Skeletal muscle tissue (tissue), 4 donors: Measurements from ENCODE around the gene SLC35A3. TPM values are rescaled to one million over a fixed set of nuclear protein-coding genes. Genes with fewer than 3 reads are reported as not detected.
"Not testable (repeated sequence)": the region's sequence is repeated elsewhere in the genome, so short reads cannot be mapped to it uniquely, and the experiment has no call there.

ENCODE experiments used
- H3K27ac ChIP-seq: one replicate; pipeline ENCODE4 v1.7.0; 2013; ENCODE audit warnings: mild to moderate bottlenecking, low read depth, low read length, inconsistent platforms
- H3K27me3 ChIP-seq, 3 donors: one replicate each; pipeline ENCODE4 v1.7.0; 2013; ENCODE audit warnings: low read length in 3 of 3; ENCODE audit not compliant: control insufficient read depth in 3 of 3, insufficient read depth in 3 of 3
- H3K36me3 ChIP-seq, 3 donors: one replicate each; pipeline ENCODE4 v1.7.0; 2013; ENCODE audit warnings: low read length in 3 of 3; ENCODE audit not compliant: control insufficient read depth in 3 of 3, insufficient read depth in 3 of 3
- H3K4me1 ChIP-seq, 3 donors: one replicate each; pipeline ENCODE4 v1.7.0; 2013; ENCODE audit warnings: low read length in 3 of 3, mild to moderate bottlenecking in 3 of 3; ENCODE audit not compliant: control insufficient read depth in 3 of 3, insufficient read depth in 3 of 3
- H3K4me3 ChIP-seq, 3 donors: one replicate each; pipeline ENCODE4 v1.7.0; 2013; ENCODE audit warnings: low read length in 3 of 3
- H3K9ac ChIP-seq, 3 donors: one replicate each; pipeline ENCODE4 v1.7.0; 2013; ENCODE audit warnings: low read length in 3 of 3, mild to moderate bottlenecking in 3 of 3, moderate library complexity in 2 of 3, low read depth in 1 of 3
- H3K9me3 ChIP-seq, 3 donors: one replicate each; pipeline ENCODE4 v1.7.0; 2013; ENCODE audit warnings: low read length in 3 of 3; ENCODE audit not compliant: control insufficient read depth in 3 of 3
- total RNA-seq: library from RNA; depleted of rRNA; stranded (reverse); fragments of >200 nt; gene quantifications from one replicate; pipeline ENCODE4 v1.2.3, GENCODE V29; 2014
- donor health status: Osteomylitis.

Gene SLC35A3
- total RNA-seq, 1 donor from 2014 or later: 12.0 TPM

DNA sequence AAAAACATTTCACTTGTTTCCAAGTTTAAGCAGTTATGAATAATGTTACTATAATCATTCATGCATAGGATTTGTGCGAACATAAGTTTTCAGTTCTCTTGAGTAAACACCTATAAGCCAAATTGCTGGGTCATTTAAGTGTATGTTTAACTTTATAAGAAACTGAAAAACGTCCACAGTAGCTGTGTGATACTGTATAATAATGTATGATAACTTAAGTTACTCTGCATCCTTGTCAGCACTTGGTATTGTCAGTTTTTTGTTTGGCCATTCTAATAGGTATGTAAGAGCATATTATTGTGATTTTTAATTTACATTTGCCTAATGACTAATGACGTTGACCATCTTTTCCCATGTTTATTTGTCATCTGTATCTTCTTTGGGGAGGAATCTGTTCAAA is 14.4 kb upstream of the SLC35A3 start:
- Histone ChIP-seq H3K9me3 (no peaks in the 10 kb centered on the region), H3K27ac (no peak overlapping the region), H3K4me3 (no peak overlapping the region), H3K36me3 (no peaks in the 10 kb centered on the region), H3K27me3 (no peaks in the 10 kb centered on the region), H3K9ac (no peak overlapping the region), H3K4me1 (no peaks in the 10 kb centered on the region)

GRCh38 chr1:99956755-99957154 is 13.0 kb upstream of the SLC35A3 start:
- H3K36me3 ChIP-seq: no peaks in the 10 kb centered on the region
- H3K9ac ChIP-seq: no peak overlapping the region
- H3K4me1 ChIP-seq: no peaks in the 10 kb centered on the region
- H3K27me3 ChIP-seq: no peaks in the 10 kb centered on the region
- H3K9me3 ChIP-seq: no peaks in the 10 kb centered on the region
- no peak overlapping the region for H3K27ac ChIP-seq
- H3K4me3 ChIP-seq: no peak overlapping the region

DNA sequence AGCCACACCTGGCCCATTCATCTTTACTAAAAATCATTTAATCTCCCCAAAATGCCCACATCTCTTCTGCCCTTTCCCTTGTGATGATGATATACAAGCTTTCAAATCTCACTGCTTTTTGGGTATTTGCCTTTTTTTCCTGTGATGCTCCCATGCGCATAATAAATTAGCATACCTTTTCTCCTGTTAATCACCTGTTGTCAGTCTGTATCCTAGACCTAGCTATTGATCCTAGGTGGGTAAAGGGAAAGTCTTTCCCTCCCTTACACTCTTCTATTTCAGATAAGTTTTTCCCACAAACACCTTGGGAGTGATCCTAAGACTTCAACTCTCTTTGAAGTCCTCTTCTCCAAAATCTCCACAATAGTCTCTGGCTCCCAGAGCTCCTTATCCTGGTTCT is 12.0 kb upstream of the SLC35A3 start:
- no peak overlapping the region for H3K27ac ChIP-seq
- H3K9me3 ChIP-seq: no peaks in the 10 kb centered on the region
- no peaks in the 10 kb centered on the region for H3K27me3 ChIP-seq
- no peaks in the 10 kb centered on the region for H3K36me3 ChIP-seq
- no peak overlapping the region for H3K4me3 ChIP-seq
- no peak overlapping the region for H3K9ac ChIP-seq
- H3K4me1 ChIP-seq: no peaks in the 10 kb centered on the region

- not testable (repeated sequence) for H3K27me3 ChIP-seq, H3K4me3 ChIP-seq, H3K4me1 ChIP-seq, H3K36me3 ChIP-seq, H3K27ac ChIP-seq, H3K9me3 ChIP-seq, H3K9ac ChIP-seq
These were observed 10.5 kb upstream of the SLC35A3 start for GRCh38 chr1:99959189-99959705.

GRCh38 chr1:99960260-99960659 is 9.5 kb upstream of the SLC35A3 start:
- H3K36me3 ChIP-seq, H3K4me3 ChIP-seq, H3K4me1 ChIP-seq, H3K27me3 ChIP-seq, H3K9ac ChIP-seq, H3K27ac ChIP-seq, H3K9me3 ChIP-seq: not testable (repeated sequence)

DNA sequence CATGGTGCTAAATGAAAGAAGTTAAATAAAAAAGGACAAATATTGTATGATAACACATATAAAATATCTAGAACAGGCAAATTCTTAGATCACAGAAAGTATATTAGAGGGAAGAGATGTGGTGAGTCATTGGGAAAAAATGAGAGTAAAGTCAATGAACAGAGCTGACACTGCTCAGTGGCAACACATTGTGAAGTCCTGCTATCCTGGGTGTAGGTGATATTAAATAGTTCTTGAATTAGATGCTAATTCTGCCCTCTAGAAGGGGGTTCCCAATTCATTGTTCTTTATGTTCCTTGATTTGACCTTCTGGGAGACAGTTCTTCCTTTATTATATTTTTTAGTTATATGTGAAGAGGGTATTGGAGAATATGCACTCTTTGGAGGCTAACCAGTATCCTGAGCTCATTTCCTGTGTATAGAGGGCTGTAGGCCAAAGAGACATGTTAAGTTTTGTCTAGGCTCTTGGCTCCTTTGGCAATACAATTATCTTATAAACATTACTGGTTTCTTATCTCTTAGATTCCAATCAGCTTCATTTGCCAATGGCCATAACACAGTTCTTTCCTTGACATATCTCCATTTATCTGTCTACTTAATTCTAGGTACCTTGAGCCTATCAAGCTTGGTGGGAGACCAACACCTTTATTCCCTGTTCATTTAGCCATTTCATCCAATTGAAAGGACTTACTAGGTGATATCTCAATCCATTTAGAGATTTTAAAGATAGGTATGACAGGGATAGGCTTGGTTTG is 6.6 kb upstream of the SLC35A3 start:
- Histone ChIP-seq H3K36me3 (no peaks in the 10 kb centered on the region), H3K9ac (no peak overlapping the region), H3K27me3 (no peaks in the 10 kb centered on the region), H3K4me1 (no peaks in the 10 kb centered on the region), H3K27ac (no peak overlapping the region), H3K9me3 (no peaks in the 10 kb centered on the region), H3K4me3 (no peak overlapping the region)

DNA sequence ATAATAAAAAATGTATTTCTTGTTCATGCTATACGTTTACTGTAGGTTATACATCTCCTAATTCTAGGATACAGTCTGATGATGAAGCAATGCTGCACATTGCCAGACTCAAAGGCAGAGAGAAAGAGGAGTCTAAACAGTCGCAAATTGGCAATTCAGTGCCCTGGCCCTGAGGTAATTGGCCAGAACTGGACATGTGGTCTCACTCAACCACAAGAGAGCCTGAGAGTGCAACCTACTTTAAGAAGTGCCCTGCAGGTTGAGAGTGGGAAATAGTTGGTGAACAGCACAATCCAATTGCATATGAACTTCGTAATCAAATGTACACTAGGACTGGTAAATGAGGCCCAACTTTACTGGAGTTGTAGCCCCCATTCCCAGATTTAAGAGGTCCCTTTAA is 5.0 kb upstream of the SLC35A3 start:
- no peaks in the 10 kb centered on the region for H3K36me3 ChIP-seq
- no peaks in the 10 kb centered on the region for H3K27me3 ChIP-seq
- H3K4me1 ChIP-seq: peaks cover 5 to 8% (median 8%) of the 10 kb centered on the region in 3 donors
- no peak overlapping the region for H3K27ac ChIP-seq
- H3K9me3 ChIP-seq: no peaks in the 10 kb centered on the region
- H3K9ac ChIP-seq: no peak overlapping the region
- no peak overlapping the region for H3K4me3 ChIP-seq

GRCh38 chr1:99965646-99966375 is 4.0 kb upstream of the SLC35A3 start:
- peaks cover 9 to 15% (median 13%) of the 10 kb centered on the region in 3 donors for H3K4me1 ChIP-seq
- no peaks in the 10 kb centered on the region for H3K9me3 ChIP-seq
- H3K27ac ChIP-seq: no peak overlapping the region
- no peaks in the 10 kb centered on the region for H3K36me3 ChIP-seq
- no peak overlapping the region for H3K9ac ChIP-seq
- H3K27me3 ChIP-seq: no peaks in the 10 kb centered on the region
- H3K4me3 ChIP-seq: no peak overlapping the region

GRCh38 chr1:99968214-99968613 is 1.6 kb upstream of the SLC35A3 start:
- H3K9me3 ChIP-seq: no peaks in the 10 kb centered on the region
- H3K36me3 ChIP-seq: no peaks in the 10 kb centered on the region
- no peak overlapping the region for H3K4me3 ChIP-seq
- H3K9ac ChIP-seq: no peak overlapping the region
- H3K27ac ChIP-seq: no peak overlapping the region
- no peaks in the 10 kb centered on the region for H3K27me3 ChIP-seq
- peaks cover 11 to 16% (median 15%) of the 10 kb centered on the region in 3 donors for H3K4me1 ChIP-seq

DNA sequence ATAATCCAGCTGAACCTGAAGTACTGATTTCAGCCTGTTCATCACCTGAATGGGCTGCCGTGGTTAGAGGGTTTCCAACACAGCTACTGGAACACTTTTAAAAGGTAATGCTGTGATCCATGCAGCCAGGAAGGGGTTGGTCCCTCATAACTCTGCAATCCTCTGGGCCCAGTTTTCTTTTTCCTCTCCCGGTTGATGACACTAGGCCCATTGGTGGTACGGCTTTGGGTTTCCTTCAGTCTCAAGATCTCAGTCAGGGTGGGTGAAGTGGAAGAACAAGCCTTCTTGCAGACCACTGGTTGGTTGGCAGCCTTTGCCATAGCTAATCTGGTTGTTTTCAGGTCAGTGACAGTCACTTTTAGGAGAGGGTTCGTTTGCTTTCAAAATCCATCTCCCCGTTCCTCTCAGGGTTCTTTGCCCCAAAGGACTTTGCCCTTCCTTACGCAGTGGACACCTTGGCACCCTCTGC is 502 bp upstream of the SLC35A3 start:
- H3K4me1 ChIP-seq: peaks cover 11 to 16% (median 15%) of the 10 kb centered on the region in 3 donors
- H3K27me3 ChIP-seq: no peaks in the 10 kb centered on the region
- no peaks in the 10 kb centered on the region for H3K9me3 ChIP-seq
- H3K36me3 ChIP-seq: no peaks in the 10 kb centered on the region
- H3K27ac ChIP-seq: peak overlapping the region; percentile 68
- H3K4me3 ChIP-seq: peak overlapping the region; percentile 94 to 98 (median 96)
- peak overlapping the region; percentile 90 to 93 (median 92) for H3K9ac ChIP-seq
